Hepatocyte (in vitro differentiated cells): ENCODE measurements around the gene SMCR8. TPM values are rescaled to one million over a fixed set of nuclear protein-coding genes. Genes with fewer than 3 reads are reported as not detected.

ENCODE experiments used
- DNase-seq: peaks from one replicate; pipeline ENCODE4 v3.0.0-alpha.2; 2016; ENCODE audit warnings: low spot score
- H2AFZ ChIP-seq: fragments of 200-600 bp; sonication (generic); 2 replicates; pipeline ENCODE4 v1.6.0; 2016; ENCODE audit warnings: antibody characterized with exemption, mild to moderate bottlenecking
- H3K27ac ChIP-seq: fragments of 200-600 bp; sonication (generic); 2 replicates; pipeline ENCODE4 v1.5.1; 2016; ENCODE audit warnings: mild to moderate bottlenecking
- H3K27me3 ChIP-seq: fragments of 200-600 bp; sonication (generic); 2 replicates; pipeline ENCODE4 v1.6.1; 2016
- H3K36me3 ChIP-seq: fragments of 200-600 bp; sonication (generic); replicated peaks from 2 replicates; pipeline ENCODE4 v1.5.1; 2016; ENCODE audit warnings: low read depth; ENCODE audit not compliant: insufficient read depth
- H3K4me1 ChIP-seq: fragments of 200-600 bp; sonication (generic); 2 replicates; pipeline ENCODE4 v1.5.1; 2016; ENCODE audit warnings: mild to moderate bottlenecking, moderate library complexity; ENCODE audit not compliant: insufficient read depth
- H3K4me2 ChIP-seq: fragments of 200-600 bp; sonication (generic); 2 replicates; pipeline ENCODE4 v1.6.0; 2016
- H3K4me3 ChIP-seq: fragments of 200-600 bp; sonication (generic); 2 replicates; pipeline ENCODE4 v1.5.1; 2016; ENCODE audit warnings: mild to moderate bottlenecking
- H3K79me2 ChIP-seq: fragments of 200-600 bp; sonication (generic); 2 replicates; pipeline ENCODE4 v1.6.0; 2017; ENCODE audit warnings: mild to moderate bottlenecking
- H3K9me2 ChIP-seq: fragments of 200-600 bp; sonication (generic); replicated peaks from 2 replicates; pipeline ENCODE4 v1.6.0; 2017; ENCODE audit warnings: mild to moderate bottlenecking; ENCODE audit not compliant: insufficient read depth
- H3K9me3 ChIP-seq: fragments of 200-600 bp; sonication (generic); 2 replicates; pipeline ENCODE4 v1.5.1; 2016; ENCODE audit warnings: low read depth, mild to moderate bottlenecking
- H4K20me1 ChIP-seq: fragments of 200-600 bp; sonication (generic); 2 replicates; pipeline ENCODE4 v1.6.0; 2016; ENCODE audit warnings: mild to moderate bottlenecking; ENCODE audit not compliant: insufficient read depth, poor library complexity, severe bottlenecking
- EZH2 ChIP-seq: fragments of 200-600 bp; sonication (generic); IDR thresholded peaks from 2 replicates; pipeline ENCODE4 v1.6.1; 2016; ENCODE audit warnings: antibody characterized with exemption, mild to moderate bottlenecking, borderline replicate concordance
- EZH2phosphoT487 ChIP-seq: fragments of 200-600 bp; sonication (generic); IDR thresholded peaks from one replicate; pipeline ENCODE4 v1.6.1; 2018; ENCODE audit warnings: antibody characterized with exemption, mild to moderate bottlenecking, low read depth, moderate library complexity; ENCODE audit not compliant: unreplicated experiment, severe bottlenecking
- WGBS: methylation state at CpG from one replicate; pipeline ENCODE4 v1.1.6; 2016; ENCODE audit warnings: low lambda C conversion rate; ENCODE audit errors: missing lambda C conversion rate; 5-methylcytosine and 5-hydroxymethylcytosine counted together
- polyA plus RNA-seq: library from polyadenylated mRNA; unstranded; fragments of >200 nt; fragmentation: Nextera tagmentation; extraction: Ambion mirVana; gene quantifications from 2 replicates; pipeline ENCODE4 v1.2.1, GENCODE V29; 2016
- total RNA-seq: library from RNA; depleted of rRNA; stranded (reverse); fragments of >200 nt; gene quantifications from 2 replicates; pipeline ENCODE4 v1.2.3, GENCODE V29; 2014
- TF ChIP-seq, protein P1 (sequence below): fragments of 200-600 bp; sonication (generic); IDR thresholded peaks from 2 replicates; pipeline ENCODE4 v1.5.1; 2016; ENCODE audit warnings: antibody characterized with exemption, mild to moderate bottlenecking; ENCODE audit not compliant: poor library complexity

The SMCR8 gene
- total and polyA plus RNA-seq, 2 experiments from 2014 or later = 3.8 to 17.7 TPM

DNA sequence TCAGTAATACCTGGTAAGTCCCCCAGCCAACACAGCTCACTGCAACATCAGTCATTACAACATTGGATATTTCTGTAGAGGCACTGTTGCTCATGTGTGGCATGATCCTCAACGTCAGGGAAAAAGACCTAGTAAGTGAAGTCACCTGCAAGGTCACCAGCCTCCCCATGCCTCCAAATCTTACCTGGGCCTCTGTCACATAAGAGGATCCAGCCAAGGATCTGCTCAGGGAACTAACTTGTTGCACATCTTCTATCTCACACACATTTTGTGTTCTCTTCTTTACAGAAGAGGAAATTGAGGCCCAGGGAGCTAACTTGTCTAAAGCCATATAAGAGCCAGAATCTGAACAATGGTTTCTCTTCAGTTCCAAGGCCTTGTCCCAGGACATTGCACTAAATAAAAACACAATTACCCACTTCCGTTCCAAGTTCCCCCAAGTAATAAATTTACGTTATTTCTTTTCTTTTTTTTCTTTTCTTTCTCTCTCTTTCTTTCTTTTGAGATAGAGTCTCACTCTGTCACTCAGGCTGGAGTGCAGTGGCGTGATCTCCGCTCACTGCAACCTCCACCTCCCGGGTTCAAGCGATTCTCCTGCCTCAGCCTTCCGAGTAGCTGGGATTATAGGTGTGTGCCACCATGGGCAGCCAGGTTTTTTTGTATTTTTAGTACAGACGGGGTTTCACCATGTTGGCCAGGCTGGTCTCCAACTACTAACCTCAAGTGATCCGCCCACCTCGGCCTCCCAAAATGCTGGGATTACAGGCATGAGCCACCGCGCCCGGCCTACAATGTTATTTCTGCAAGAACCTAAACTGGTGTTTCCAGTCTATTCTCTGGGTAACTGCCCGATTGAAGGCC is 47.0 kb downstream of the SMCR8 start:
- H3K27me3 ChIP-seq = no peaks in the 10 kb centered on the region
- no peaks in the 10 kb centered on the region for H3K9me2 ChIP-seq
- H3K79me2 ChIP-seq = peaks cover 16% of the 10 kb centered on the region
- 67% methylated on average over 15 of the region's 15 CpGs for WGBS
- no peaks in the 10 kb centered on the region for H3K36me3 ChIP-seq
- peak overlapping the region; percentile 92 for H3K4me2 ChIP-seq
- no peaks in the 10 kb centered on the region for H4K20me1 ChIP-seq
- H3K9me3 ChIP-seq = no peaks in the 10 kb centered on the region
- TF ChIP-seq, protein P1, sequence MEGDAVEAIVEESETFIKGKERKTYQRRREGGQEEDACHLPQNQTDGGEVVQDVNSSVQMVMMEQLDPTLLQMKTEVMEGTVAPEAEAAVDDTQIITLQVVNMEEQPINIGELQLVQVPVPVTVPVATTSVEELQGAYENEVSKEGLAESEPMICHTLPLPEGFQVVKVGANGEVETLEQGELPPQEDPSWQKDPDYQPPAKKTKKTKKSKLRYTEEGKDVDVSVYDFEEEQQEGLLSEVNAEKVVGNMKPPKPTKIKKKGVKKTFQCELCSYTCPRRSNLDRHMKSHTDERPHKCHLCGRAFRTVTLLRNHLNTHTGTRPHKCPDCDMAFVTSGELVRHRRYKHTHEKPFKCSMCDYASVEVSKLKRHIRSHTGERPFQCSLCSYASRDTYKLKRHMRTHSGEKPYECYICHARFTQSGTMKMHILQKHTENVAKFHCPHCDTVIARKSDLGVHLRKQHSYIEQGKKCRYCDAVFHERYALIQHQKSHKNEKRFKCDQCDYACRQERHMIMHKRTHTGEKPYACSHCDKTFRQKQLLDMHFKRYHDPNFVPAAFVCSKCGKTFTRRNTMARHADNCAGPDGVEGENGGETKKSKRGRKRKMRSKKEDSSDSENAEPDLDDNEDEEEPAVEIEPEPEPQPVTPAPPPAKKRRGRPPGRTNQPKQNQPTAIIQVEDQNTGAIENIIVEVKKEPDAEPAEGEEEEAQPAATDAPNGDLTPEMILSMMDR = no peak
- TF ChIP-seq EZH2phosphoT487 = no peak
- no peak for TF ChIP-seq EZH2
- peaks cover 7% of the 10 kb centered on the region for H3K4me1 ChIP-seq
- no peak for DNase-seq
- peak overlapping the region; percentile 17 for H3K27ac ChIP-seq
- peak overlapping the region; percentile 54 for H3K4me3 ChIP-seq
- H2AFZ ChIP-seq = peak overlapping the region; percentile 78

DNA sequence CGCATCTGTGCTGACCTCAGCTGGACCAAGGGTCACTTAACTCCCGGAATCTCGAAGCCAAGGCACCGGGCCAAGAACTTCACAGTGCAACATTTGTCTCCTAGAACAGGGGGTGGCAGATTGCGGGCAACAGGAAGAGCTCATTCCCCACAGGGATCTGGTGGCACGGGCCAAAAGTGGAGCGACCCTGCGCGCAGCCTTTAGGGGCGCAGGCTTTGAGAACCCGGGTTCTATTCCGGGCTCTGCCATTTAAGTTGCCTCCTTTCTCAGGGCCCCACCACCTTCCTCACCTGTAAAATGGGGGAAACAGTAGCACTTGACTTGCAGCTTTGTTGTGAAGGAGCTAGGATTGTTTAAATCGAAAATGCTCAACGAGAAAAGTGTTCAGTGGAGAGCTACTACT is 47.6 kb downstream of the SMCR8 start:
- TF ChIP-seq EZH2 (no peak), EZH2phosphoT487 (no peak)
- TF ChIP-seq, protein P1 = no peak
- H3K36me3 ChIP-seq = no peaks in the 10 kb centered on the region
- H3K4me1 ChIP-seq = peaks cover 7% of the 10 kb centered on the region
- no peaks in the 10 kb centered on the region for H3K27me3 ChIP-seq
- peak overlapping the region; percentile 78 for H2AFZ ChIP-seq
- H3K9me3 ChIP-seq = no peaks in the 10 kb centered on the region
- H3K4me3 ChIP-seq = peak overlapping the region; percentile 54
- DNase-seq = peak; percentile 52
- H3K27ac ChIP-seq = peak overlapping the region; percentile 17
- no peaks in the 10 kb centered on the region for H3K9me2 ChIP-seq
- 6% methylated on average over 14 of the region's 14 CpGs for WGBS
- peak overlapping the region; percentile 92 for H3K4me2 ChIP-seq
- H4K20me1 ChIP-seq = no peaks in the 10 kb centered on the region
- H3K79me2 ChIP-seq = peaks cover 16% of the 10 kb centered on the region

DNA sequence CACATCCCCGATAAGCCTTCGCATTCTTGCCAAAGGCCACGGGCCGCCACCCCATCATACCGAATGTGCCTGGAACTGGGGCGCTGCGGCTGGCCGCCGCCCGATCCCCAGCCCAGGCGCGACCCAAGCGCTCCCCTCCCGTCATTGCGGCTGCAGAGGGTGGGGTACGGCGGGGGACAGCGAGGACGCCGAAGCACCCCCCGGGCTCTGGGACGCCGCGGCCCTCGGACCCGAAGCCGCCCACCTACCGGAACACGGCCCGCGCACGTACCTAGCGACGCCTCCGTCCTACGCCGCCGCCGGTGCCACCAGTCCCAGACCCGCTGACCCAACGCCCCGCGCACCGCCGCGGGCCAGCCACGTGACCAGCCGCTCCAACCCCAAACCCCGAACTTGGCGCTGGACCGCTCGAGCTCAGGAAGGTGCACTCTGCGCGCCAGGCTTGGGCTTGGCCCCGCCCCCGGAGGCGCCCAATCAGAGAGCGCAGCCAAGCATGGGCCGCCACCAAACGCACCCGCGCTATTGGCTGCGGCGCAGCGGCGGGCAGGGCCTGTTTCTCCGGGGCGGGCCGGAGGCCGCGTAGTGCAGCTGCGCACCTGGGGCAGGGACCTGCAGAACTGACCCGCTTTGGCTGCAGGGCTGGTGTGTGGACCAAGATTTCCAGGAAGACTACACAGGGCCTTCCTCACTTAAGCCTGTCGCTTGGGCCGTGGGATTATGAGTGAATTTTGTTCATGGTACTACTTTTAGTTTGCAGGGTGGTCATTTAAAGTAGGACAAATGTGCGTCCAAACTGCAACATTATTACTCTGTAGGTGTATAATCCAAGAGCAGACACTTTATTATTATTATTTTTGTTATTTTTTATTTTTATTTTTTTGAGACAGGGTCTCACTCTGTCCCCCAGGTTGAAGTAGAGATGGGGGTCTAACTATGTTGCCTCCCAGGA is 48.3 kb downstream of the SMCR8 start, which contains the start of gene SHMT1:
Gene SHMT1, minus strand, starts transcription at position 450 of the 949 bp plus-strand sequence. CDS start 7,569 bp downstream, outside the sequence.
- H3K27me3 ChIP-seq = no peaks in the 10 kb centered on the region
- TF ChIP-seq EZH2 = no peak
- no peak for TF ChIP-seq EZH2phosphoT487
- TF ChIP-seq, protein P1 = no peak
- H3K4me2 ChIP-seq = peak within 1 kb of the TSS; percentile 92
- H3K4me1 ChIP-seq = peaks cover 7% of the 10 kb centered on the region
- H3K79me2 ChIP-seq = peaks cover 16% of the 10 kb centered on the region
- no peaks in the 10 kb centered on the region for H3K36me3 ChIP-seq
- no peaks in the 10 kb centered on the region for H4K20me1 ChIP-seq
- 2% methylated on average over 63 of the region's 76 CpGs for WGBS
- H3K9me2 ChIP-seq = no peaks in the 10 kb centered on the region
- peak; percentile 96 for DNase-seq
- H3K27ac ChIP-seq = peak within 1 kb of the TSS; percentile 17
- peak within 1 kb of the TSS; percentile 54 for H3K4me3 ChIP-seq
- peak within 1 kb of the TSS; percentile 78 for H2AFZ ChIP-seq
- no peaks in the 10 kb centered on the region for H3K9me3 ChIP-seq
